ENCODE results near the gene AEN. TPM values are rescaled to one million over a fixed set of nuclear protein-coding genes. Genes with fewer than 3 reads are reported as not detected.

AEN gene
- total RNA-seq, 1 donor from 2014 or later = 41.9 TPM

- ATAC-seq (ENCODE audit: low read depth) = no peak
- ChIA-PET CTCF (no interaction called here), POLR2A (no interaction called here)
- Mint-ChIP-seq H3K36me3 (ENCODE audit: low read depth) (no peaks in the 10 kb centered on the region), H3K4me1 (peaks cover 14% of the 10 kb centered on the region), H3K9me3 (no peaks in the 10 kb centered on the region), H3K27ac (no peak overlapping the region), H3K27me3 (no peaks in the 10 kb centered on the region), H3K4me3 (no peak overlapping the region)
- intact Hi-C loops (cut with micrococcal nuclease) = no loop called here
- TF ChIP-seq, protein P1, sequence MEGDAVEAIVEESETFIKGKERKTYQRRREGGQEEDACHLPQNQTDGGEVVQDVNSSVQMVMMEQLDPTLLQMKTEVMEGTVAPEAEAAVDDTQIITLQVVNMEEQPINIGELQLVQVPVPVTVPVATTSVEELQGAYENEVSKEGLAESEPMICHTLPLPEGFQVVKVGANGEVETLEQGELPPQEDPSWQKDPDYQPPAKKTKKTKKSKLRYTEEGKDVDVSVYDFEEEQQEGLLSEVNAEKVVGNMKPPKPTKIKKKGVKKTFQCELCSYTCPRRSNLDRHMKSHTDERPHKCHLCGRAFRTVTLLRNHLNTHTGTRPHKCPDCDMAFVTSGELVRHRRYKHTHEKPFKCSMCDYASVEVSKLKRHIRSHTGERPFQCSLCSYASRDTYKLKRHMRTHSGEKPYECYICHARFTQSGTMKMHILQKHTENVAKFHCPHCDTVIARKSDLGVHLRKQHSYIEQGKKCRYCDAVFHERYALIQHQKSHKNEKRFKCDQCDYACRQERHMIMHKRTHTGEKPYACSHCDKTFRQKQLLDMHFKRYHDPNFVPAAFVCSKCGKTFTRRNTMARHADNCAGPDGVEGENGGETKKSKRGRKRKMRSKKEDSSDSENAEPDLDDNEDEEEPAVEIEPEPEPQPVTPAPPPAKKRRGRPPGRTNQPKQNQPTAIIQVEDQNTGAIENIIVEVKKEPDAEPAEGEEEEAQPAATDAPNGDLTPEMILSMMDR (IDR thresholded peaks at IDR 0.05) = no peak
- no peak for DNase-seq
Measured at GRCh38 chr15:88680241-88681001, 59.3 kb downstream of the AEN start.

- Mint-ChIP-seq H3K27me3 (peaks cover 4% of the 10 kb centered on the region), H3K27ac (no peak overlapping the region), H3K9me3 (no peaks in the 10 kb centered on the region), H3K36me3 (ENCODE audit: low read depth) (no peaks in the 10 kb centered on the region), H3K4me3 (no peak overlapping the region), H3K4me1 (peaks cover 14% of the 10 kb centered on the region)
- TF ChIP-seq, protein P1 (IDR thresholded peaks at IDR 0.05) = no peak
- no peak for ATAC-seq (ENCODE audit: low read depth)
- intact Hi-C loops (cut with micrococcal nuclease) = no loop called here
- DNase-seq = no peak
- ChIA-PET CTCF (no interaction called here), POLR2A (no interaction called here)
Measured at GRCh38 chr15:88681610-88682221, 60.6 kb downstream of the AEN start.

Other genes starting within 250 kb of the AEN start
- 29.6 and 31.2 TPM in 2 replicates for gene MRPL46, start 154.0 kb upstream of the AEN start, total RNA-seq
- 44.7 and 47.0 TPM in 2 replicates for gene MRPS11, start 153.6 kb upstream of the AEN start, total RNA-seq
- gene DET1, start 74.7 kb upstream of the AEN start, total RNA-seq = 5.7 and 7.1 TPM in 2 replicates
- 84.6 and 87.1 TPM in 2 replicates for gene ISG20, start 17.7 kb downstream of the AEN start, total RNA-seq
- not detected in 2 replicates for gene ACAN, start 182.1 kb downstream of the AEN start, total RNA-seq

Measured in activated B cell treated with CpG ODN at 0.5 μM for 24 hours (primary cell).